ENCODE data around the gene TRMT112.

The TRMT112 gene

GRCh38 chr11:64347193-64347867, 30.0 kb upstream of the TRMT112 start:
- peak; percentile 87 for DNase-seq (ENCODE audit: low read depth)
- H3K4me3 ChIP-seq (ENCODE audit: low read depth, low read length) = no peak overlapping the region
- TF ChIP-seq POLR2A (IDR thresholded peaks at IDR 0.05; ENCODE audit: extremely low read depth, insufficient read length) (no peak), MYC (IDR thresholded peaks at IDR 0.05; ENCODE audit: low read depth, low read length) (no peak), CTCF (IDR thresholded peaks at IDR 0.05; ENCODE audit: low read depth, low read length) (no peak), MAX (IDR thresholded peaks at IDR 0.05; ENCODE audit: low read depth, low read length) (no peak)

GRCh38 chr11:64344787-64345186, 27.4 kb upstream of the TRMT112 start:
- no peak overlapping the region for H3K4me3 ChIP-seq (ENCODE audit: low read depth, low read length)
- no peak for DNase-seq (ENCODE audit: low read depth)
- no peak for TF ChIP-seq MAX (IDR thresholded peaks at IDR 0.05; ENCODE audit: low read depth, low read length)
- TF ChIP-seq POLR2A (IDR thresholded peaks at IDR 0.05; ENCODE audit: extremely low read depth, insufficient read length) = no peak
- no peak for TF ChIP-seq MYC (IDR thresholded peaks at IDR 0.05; ENCODE audit: low read depth, low read length)
- no peak for TF ChIP-seq CTCF (IDR thresholded peaks at IDR 0.05; ENCODE audit: low read depth, low read length)

GRCh38 chr11:64343767-64344559, 26.6 kb upstream of the TRMT112 start:
- no peak for TF ChIP-seq MAX (IDR thresholded peaks at IDR 0.05; ENCODE audit: low read depth, low read length)
- TF ChIP-seq CTCF (IDR thresholded peaks at IDR 0.05; ENCODE audit: low read depth, low read length) = peak; percentile 59
- no peak overlapping the region for H3K4me3 ChIP-seq (ENCODE audit: low read depth, low read length)
- peak; percentile 67 for DNase-seq (ENCODE audit: low read depth)

GRCh38 chr11:64342869-64343745, 25.7 kb upstream of the TRMT112 start:
- H3K4me3 ChIP-seq (ENCODE audit: low read depth, low read length) = no peak overlapping the region
- TF ChIP-seq MYC (IDR thresholded peaks at IDR 0.05; ENCODE audit: low read depth, low read length) (no peak), MAX (IDR thresholded peaks at IDR 0.05; ENCODE audit: low read depth, low read length) (no peak), CTCF (IDR thresholded peaks at IDR 0.05; ENCODE audit: low read depth, low read length) (no peak), POLR2A (IDR thresholded peaks at IDR 0.05; ENCODE audit: extremely low read depth, insufficient read length) (no peak)
- no peak for DNase-seq (ENCODE audit: low read depth)

- peak; percentile 67 for DNase-seq (ENCODE audit: low read depth)
- no peak overlapping the region for H3K4me3 ChIP-seq (ENCODE audit: low read depth, low read length)
- TF ChIP-seq CTCF (IDR thresholded peaks at IDR 0.05; ENCODE audit: low read depth, low read length) (no peak), MYC (IDR thresholded peaks at IDR 0.05; ENCODE audit: low read depth, low read length) (no peak), MAX (IDR thresholded peaks at IDR 0.05; ENCODE audit: low read depth, low read length) (no peak), POLR2A (IDR thresholded peaks at IDR 0.05; ENCODE audit: extremely low read depth, insufficient read length) (no peak)
Observed at GRCh38 chr11:64341851-64342791, 24.8 kb upstream of the TRMT112 start.

Data from NB4 (cell line).